Measurements from ENCODE around the gene LRRC37A3.
"Not testable (repeated sequence)": the region's sequence is repeated elsewhere in the genome, so short reads cannot be mapped to it uniquely, and the experiment has no call there.

The LRRC37A3 gene

GRCh38 chr17:64829824-64830630, 89.3 kb downstream of the LRRC37A3 start:
- DNase-seq, result not testable (repeated sequence)

GRCh38 chr17:64829068-64829467, 90.2 kb downstream of the LRRC37A3 start:
- not testable (repeated sequence) for DNase-seq

GRCh38 chr17:64818904-64819303, 100.4 kb downstream of the LRRC37A3 start:
- not testable (repeated sequence) for DNase-seq

GRCh38 chr17:64815833-64816198, 103.5 kb downstream of the LRRC37A3 start:
- not testable (repeated sequence) for DNase-seq

GRCh38 chr17:64814993-64815832, 104.1 kb downstream of the LRRC37A3 start:
- DNase-seq, result peak; percentile 77

- not testable (repeated sequence) for DNase-seq
Measured at GRCh38 chr17:64808178-64808977, 110.9 kb downstream of the LRRC37A3 start.
